Gastroesophageal sphincter (tissue), 4 donors: Measurements from ENCODE around the gene IGSF9. TPM values are rescaled to one million over a fixed set of nuclear protein-coding genes. Genes with fewer than 3 reads are reported as not detected.

Experiments used
- ATAC-seq: fragments of 150-250 bp; one replicate; pipeline ENCODE4 v1.9.1; 2016; ENCODE audit warnings: mild to moderate bottlenecking, moderate library complexity
- H3K27ac ChIP-seq, 4 donors: fragments of 200-600 bp; sonication (generic) in 3 of 4; 1 replicate in 3 of 4; 2 replicates in 1 of 4; pipeline ENCODE4 v1.5.1; 2016 to 2019
- H3K27me3 ChIP-seq: fragments of 200-600 bp; sonication (generic); one replicate; pipeline ENCODE4 v1.5.1; 2019
- H3K36me3 ChIP-seq, 2 donors: fragments of 200-600 bp; sonication (generic); one replicate each; pipeline ENCODE4 v1.5.1; 2019; ENCODE audit warnings: control low read depth in 1 of 2
- H3K4me1 ChIP-seq, 3 donors: fragments of 200-600 bp; sonication (generic); 1 replicate in 2 of 3; 2 replicates in 1 of 3; pipeline ENCODE4 v1.5.1; 2016 to 2019; ENCODE audit warnings: control low read depth in 2 of 3
- H3K4me3 ChIP-seq, 2 donors: fragments of 200-600 bp; sonication (generic); one replicate each; pipeline ENCODE4 v1.5.1; 2019; ENCODE audit warnings: mild to moderate bottlenecking in 1 of 2, moderate library complexity in 1 of 2
- H3K9me3 ChIP-seq, 3 donors: fragments of 200-600 bp; sonication (generic); one replicate each; pipeline ENCODE4 v1.5.1; 2017 to 2019; ENCODE audit warnings: control low read depth in 2 of 3
- CTCF ChIP-seq, 4 experiments: fragments of 200-600 bp in 2 of 4; fragments of 450-650 bp in 2 of 4; sonication (generic) in 1 of 4; IDR thresholded peaks; one replicate each; pipeline ENCODE4 v1.5.1; 2017 to 2019; ENCODE audit warnings: antibody characterized with exemption in 4 of 4, mild to moderate bottlenecking in 2 of 4, moderate library complexity in 2 of 4
- EP300 ChIP-seq: sonication (generic); formaldehyde crosslinking; IDR thresholded peaks from one replicate; pipeline ENCODE4 v1.6.1; 2017; ENCODE audit warnings: antibody characterized with exemption, mild to moderate bottlenecking
- POLR2A ChIP-seq, 2 donors: fragments of 450-650 bp; IDR thresholded peaks; one replicate each; pipeline ENCODE4 v1.6.1; 2017; ENCODE audit warnings: antibody characterized with exemption in 2 of 2, mild to moderate bottlenecking in 2 of 2, moderate library complexity in 1 of 2
- POLR2AphosphoS5 ChIP-seq: sonication (generic); formaldehyde crosslinking; IDR thresholded peaks from one replicate; pipeline ENCODE4 v1.6.1; 2017; ENCODE audit warnings: antibody characterized with exemption
- WGBS, 2 donors: methylation state at CpG; one replicate each; pipeline ENCODE4 v1.1.5; 2018; ENCODE audit warnings: low coverage in 1 of 2; 5-methylcytosine and 5-hydroxymethylcytosine counted together
- total RNA-seq, 4 donors: library from RNA; depleted of rRNA; stranded (reverse); fragments of >200 nt; gene quantifications; one replicate each; pipeline ENCODE4 v1.1.0, GENCODE V29; 2016

The IGSF9 gene
- total RNA-seq, 4 donors from 2014 or later, result 0.35 to 0.62 TPM; not detected in 2

- Histone ChIP-seq H3K27me3 (peaks cover 66% of the 10 kb centered on the region), H3K27ac (no peak overlapping the region), H3K9me3 (no peaks in the 10 kb centered on the region), H3K4me3 (no peak overlapping the region), H3K36me3 (no peaks in the 10 kb centered on the region), H3K4me1 (peaks cover 3 to 18% (median 5%) of the 10 kb centered on the region in 3 donors)
- no peak for TF ChIP-seq CTCF (IDR thresholded peaks at IDR 0.05)
- TF ChIP-seq POLR2A (IDR thresholded peaks at IDR 0.05), result no peak
- no peak for TF ChIP-seq POLR2AphosphoS5
- TF ChIP-seq EP300, result no peak
- WGBS, 2 donors, result 78 to 90% methylated on average over 2 to 6 of the region's 15 CpGs
- no peak for ATAC-seq
These were observed 3.5 kb downstream of the IGSF9 start for GRCh38 chr1:159941591-159942560.

GRCh38 chr1:159941141-159941540 is 4.3 kb downstream of the IGSF9 start:
- no peak overlapping the region for H3K27ac ChIP-seq
- H3K27me3 ChIP-seq, result peaks cover 70% of the 10 kb centered on the region
- TF ChIP-seq CTCF (IDR thresholded peaks at IDR 0.05) (no peak), POLR2A (IDR thresholded peaks at IDR 0.05) (no peak), EP300 (no peak), POLR2AphosphoS5 (no peak)
- WGBS, 2 donors, result no CpG with 5 or more reads among the region's 5 CpGs
- no peak for ATAC-seq
- H3K9me3 ChIP-seq, result no peaks in the 10 kb centered on the region
- H3K4me1 ChIP-seq, result peaks cover 3 to 23% (median 7%) of the 10 kb centered on the region in 3 donors
- H3K4me3 ChIP-seq, result no peak overlapping the region
- H3K36me3 ChIP-seq, result no peaks in the 10 kb centered on the region

- Histone ChIP-seq H3K4me1 (peaks cover under 1 to 16% (median 3%) of the 10 kb centered on the region in 3 donors), H3K36me3 (no peaks in the 10 kb centered on the region), H3K27me3 (peaks cover 75% of the 10 kb centered on the region), H3K4me3 (no peak overlapping the region), H3K27ac (no peak overlapping the region), H3K9me3 (no peaks in the 10 kb centered on the region)
- TF ChIP-seq EP300 (no peak), POLR2AphosphoS5 (no peak), CTCF (IDR thresholded peaks at IDR 0.05) (no peak), POLR2A (IDR thresholded peaks at IDR 0.05) (no peak)
- no peak for ATAC-seq
- 86 to 96% methylated on average over 1 to 6 of the region's 11 CpGs for WGBS, 2 donors
These were observed 5.3 kb downstream of the IGSF9 start for GRCh38 chr1:159940006-159940620.

- peaks cover 0 to 12% (median 3%) of the 10 kb centered on the region in 3 donors for H3K4me1 ChIP-seq
- no peak overlapping the region for H3K27ac ChIP-seq
- WGBS, 2 donors, result 67 to 76% methylated on average over 1 to 2 of the region's 3 CpGs
- peaks cover 76% of the 10 kb centered on the region for H3K27me3 ChIP-seq
- ATAC-seq, result no peak
- TF ChIP-seq POLR2A (IDR thresholded peaks at IDR 0.05) (no peak), CTCF (IDR thresholded peaks at IDR 0.05) (no peak), POLR2AphosphoS5 (no peak), EP300 (no peak)
- H3K9me3 ChIP-seq, result no peaks in the 10 kb centered on the region
- no peak overlapping the region for H3K4me3 ChIP-seq
- H3K36me3 ChIP-seq, result no peaks in the 10 kb centered on the region
These were observed 5.8 kb downstream of the IGSF9 start for GRCh38 chr1:159939678-159940002.
